ENCODE results near the gene FAM124B. TPM values are rescaled to one million over a fixed set of nuclear protein-coding genes. Genes with fewer than 3 reads are reported as not detected.
A peak's percentile ranks its signal among the peaks of the same experiment; 100 is the strongest.

FAM124B gene
- total and polyA plus RNA-seq, 7 donors, result 1.1 to 2.5 (median 1.6) TPM

GRCh38 chr2:224365331-224365730 lies 36.6 kb downstream of the FAM124B start:
- WGBS, 3 donors, result 85 to 88% (median 88%) methylated on average over 9 of the region's 9 CpGs
- Histone ChIP-seq H3K27me3 (ENCODE audit: insufficient read depth in 3 of 3, low read length in 2 of 3) (no peaks in the 10 kb centered on the region), H3K36me3 (ENCODE audit: insufficient read depth in 1 of 2, low read depth in 1 of 2) (no peaks in the 10 kb centered on the region), H3K4me1 (no peaks in the 10 kb centered on the region), H3K4me3 (no peak overlapping the region), H3K9me3 (no peaks in the 10 kb centered on the region), H3K27ac (no peak overlapping the region)
- intact Hi-C loops (cut with DNase I), result loop anchor here in 1 of 2 donors (5.0 to 10.0 kb wide), 2 partner anchors 393 to 639 kb away; no protein-coding TSS in a partner anchor
- no peak for DNase-seq
- TF ChIP-seq, protein P1, sequence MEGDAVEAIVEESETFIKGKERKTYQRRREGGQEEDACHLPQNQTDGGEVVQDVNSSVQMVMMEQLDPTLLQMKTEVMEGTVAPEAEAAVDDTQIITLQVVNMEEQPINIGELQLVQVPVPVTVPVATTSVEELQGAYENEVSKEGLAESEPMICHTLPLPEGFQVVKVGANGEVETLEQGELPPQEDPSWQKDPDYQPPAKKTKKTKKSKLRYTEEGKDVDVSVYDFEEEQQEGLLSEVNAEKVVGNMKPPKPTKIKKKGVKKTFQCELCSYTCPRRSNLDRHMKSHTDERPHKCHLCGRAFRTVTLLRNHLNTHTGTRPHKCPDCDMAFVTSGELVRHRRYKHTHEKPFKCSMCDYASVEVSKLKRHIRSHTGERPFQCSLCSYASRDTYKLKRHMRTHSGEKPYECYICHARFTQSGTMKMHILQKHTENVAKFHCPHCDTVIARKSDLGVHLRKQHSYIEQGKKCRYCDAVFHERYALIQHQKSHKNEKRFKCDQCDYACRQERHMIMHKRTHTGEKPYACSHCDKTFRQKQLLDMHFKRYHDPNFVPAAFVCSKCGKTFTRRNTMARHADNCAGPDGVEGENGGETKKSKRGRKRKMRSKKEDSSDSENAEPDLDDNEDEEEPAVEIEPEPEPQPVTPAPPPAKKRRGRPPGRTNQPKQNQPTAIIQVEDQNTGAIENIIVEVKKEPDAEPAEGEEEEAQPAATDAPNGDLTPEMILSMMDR (IDR thresholded peaks at IDR 0.05), result no peak
- ATAC-seq, result no peak

GRCh38 chr2:224363281-224363680 lies 38.6 kb downstream of the FAM124B start:
- no peak for ATAC-seq
- Histone ChIP-seq H3K27me3 (ENCODE audit: insufficient read depth in 3 of 3, low read length in 2 of 3) (no peaks in the 10 kb centered on the region), H3K4me1 (no peaks in the 10 kb centered on the region), H3K4me3 (no peak overlapping the region), H3K36me3 (ENCODE audit: insufficient read depth in 1 of 2, low read depth in 1 of 2) (no peaks in the 10 kb centered on the region), H3K9me3 (no peaks in the 10 kb centered on the region), H3K27ac (no peak overlapping the region)
- TF ChIP-seq, protein P1 (IDR thresholded peaks at IDR 0.05), result no peak
- intact Hi-C loops (cut with DNase I), result loop anchor here in 1 of 2 donors (10.0 kb wide), 1 partner anchor 642 kb away; no protein-coding TSS in a partner anchor
- DNase-seq, result no peak
- 80 to 90% (median 88%) methylated on average over 3 of the region's 3 CpGs for WGBS, 3 donors

DNA sequence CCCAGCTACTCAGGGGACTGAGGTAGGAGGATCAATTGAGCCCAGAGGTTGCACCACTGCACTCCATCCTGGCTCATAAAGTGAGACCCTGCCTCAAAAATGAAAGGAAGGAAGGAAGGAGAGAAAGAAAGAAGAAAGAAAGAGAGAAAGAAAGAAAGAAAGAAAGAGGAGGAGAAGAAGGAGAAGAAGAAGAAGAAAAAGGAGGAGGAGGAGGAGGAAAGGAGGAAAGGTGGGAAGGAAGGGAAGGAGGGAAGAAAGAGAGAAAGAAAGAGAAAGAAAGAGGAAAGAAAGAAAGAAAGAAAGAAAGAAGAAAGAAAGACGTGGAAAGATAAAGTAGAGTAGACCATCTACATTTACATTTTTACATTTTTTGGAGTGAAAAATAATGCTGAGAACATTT lies 39.8 kb downstream of the FAM124B start:
- Histone ChIP-seq H3K27ac (no peak overlapping the region), H3K27me3 (ENCODE audit: insufficient read depth in 3 of 3, low read length in 2 of 3) (no peaks in the 10 kb centered on the region), H3K4me3 (no peak overlapping the region), H3K36me3 (ENCODE audit: insufficient read depth in 1 of 2, low read depth in 1 of 2) (no peaks in the 10 kb centered on the region), H3K4me1 (no peaks in the 10 kb centered on the region), H3K9me3 (no peaks in the 10 kb centered on the region)
- DNase-seq (no peak), ATAC-seq (no peak)
- intact Hi-C loops (cut with DNase I), result loop anchor here in 1 of 2 donors (10.0 kb wide), 1 partner anchor 643 kb away; no protein-coding TSS in a partner anchor
- TF ChIP-seq, protein P1 (IDR thresholded peaks at IDR 0.05), result no peak
- 79 to 84% (median 80%) methylated on average over 1 of the region's 1 CpG for WGBS, 3 donors

- WGBS, 3 donors, result 55 to 60% (median 58%) methylated on average over 3 of the region's 3 CpGs
- no peaks in the 10 kb centered on the region for H3K36me3 ChIP-seq (ENCODE audit: insufficient read depth in 1 of 2, low read depth in 1 of 2)
- no peaks in the 10 kb centered on the region for H3K9me3 ChIP-seq
- no peak for DNase-seq
- intact Hi-C loops (cut with DNase I), result loop anchor here in 1 of 2 donors (10.0 kb wide), 1 partner anchor 644 kb away; no protein-coding TSS in a partner anchor
- TF ChIP-seq, protein P1 (IDR thresholded peaks at IDR 0.05), result no peak
- H3K4me1 ChIP-seq, result no peaks in the 10 kb centered on the region
- H3K27me3 ChIP-seq (ENCODE audit: insufficient read depth in 3 of 3, low read length in 2 of 3), result no peaks in the 10 kb centered on the region
- ATAC-seq, result no peak
- H3K27ac ChIP-seq, result no peak overlapping the region
- H3K4me3 ChIP-seq, result no peak overlapping the region
Measured at GRCh38 chr2:224360801-224361251, 41.1 kb downstream of the FAM124B start.

DNA sequence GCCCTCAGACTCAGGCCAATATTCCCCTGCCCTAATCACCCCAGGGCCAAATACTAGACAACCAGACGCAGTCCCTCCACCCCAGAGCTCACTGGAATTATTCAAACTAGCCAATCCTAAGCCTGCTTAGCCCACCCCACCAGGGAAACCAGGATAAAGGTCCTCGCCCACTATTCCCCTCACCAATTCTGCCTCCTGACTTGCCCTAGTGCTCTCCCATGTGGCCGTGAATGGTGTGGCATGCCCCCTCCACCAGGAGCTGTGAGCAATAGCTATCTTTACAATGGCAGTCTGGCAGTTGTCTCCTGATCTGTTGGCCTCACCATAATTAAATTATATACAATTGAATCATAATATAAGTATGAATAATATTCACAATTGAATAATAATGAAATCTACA lies 42.3 kb downstream of the FAM124B start:
- WGBS, 3 donors, result 85 to 90% (median 88%) methylated on average over 3 of the region's 3 CpGs
- no peaks in the 10 kb centered on the region for H3K36me3 ChIP-seq (ENCODE audit: insufficient read depth in 1 of 2, low read depth in 1 of 2)
- TF ChIP-seq, protein P1 (IDR thresholded peaks at IDR 0.05), result no peak
- no peaks in the 10 kb centered on the region for H3K9me3 ChIP-seq
- intact Hi-C loops (cut with DNase I), result loop anchor here (1.0 to 10.0 kb wide), 4 partner anchors 291 to 418 kb away; no protein-coding TSS in a partner anchor
- no peaks in the 10 kb centered on the region for H3K4me1 ChIP-seq
- no peak overlapping the region for H3K27ac ChIP-seq
- H3K4me3 ChIP-seq, result no peak overlapping the region
- H3K27me3 ChIP-seq (ENCODE audit: insufficient read depth in 3 of 3, low read length in 2 of 3), result no peaks in the 10 kb centered on the region
- DNase-seq (no peak), ATAC-seq (peak in 1 of 4 donors; percentile 42)

Measured in psoas muscle (tissue), 8 donors.